SK-N-MC (cell line): ENCODE results near the gene FYB2.

Experiments used
- DNase-seq: peaks from one replicate; pipeline ENCODE4 v3.0.0-alpha.2; 2011; ENCODE audit warnings: low read depth, low spot score
- H3K27ac ChIP-seq: fragments of 200-600 bp; sonication (generic); 2 replicates; pipeline ENCODE4 v1.5.1; 2016; ENCODE audit warnings: mixed run types
- H3K36me3 ChIP-seq: fragments of 200-600 bp; sonication (generic); 2 replicates; pipeline ENCODE4 v1.6.1; 2017; ENCODE audit warnings: antibody characterized with exemption, low read length, mixed read lengths; ENCODE audit not compliant: insufficient read depth
- H3K4me3 ChIP-seq: fragments of 200-600 bp; sonication (generic); 2 replicates; pipeline ENCODE4 v1.5.1; 2016
- H3K9ac ChIP-seq: fragments of 200-600 bp; sonication (generic); 2 replicates; pipeline ENCODE4 v1.8.0; 2017; ENCODE audit warnings: mixed run types, mixed read lengths; ENCODE audit not compliant: insufficient read length
- H3K9me3 ChIP-seq: fragments of 200-600 bp; sonication (generic); 2 replicates; pipeline ENCODE4 v1.6.1; 2017; ENCODE audit warnings: low read depth, mild to moderate bottlenecking, antibody characterized with exemption, low read length, moderate library complexity, mixed read lengths
- EZH2 ChIP-seq: fragments of 200-600 bp; sonication (generic); IDR thresholded peaks from one replicate; pipeline ENCODE4 v1.6.1; 2017; ENCODE audit warnings: antibody characterized with exemption
- FOXP2 ChIP-seq: optimal IDR thresholded peaks from 2 replicates; pipeline ENCODE3; 2011; ENCODE audit warnings: mild to moderate bottlenecking, moderate library complexity; ENCODE audit not compliant: insufficient read depth; ENCODE audit errors: extremely low read length, control extremely low read depth
- POLR2AphosphoS5 ChIP-seq: IDR thresholded peaks from 2 replicates; pipeline ENCODE4 v1.6.1; 2012; ENCODE audit warnings: mild to moderate bottlenecking, low read depth, low read length, borderline replicate concordance

The FYB2 gene

GRCh38 chr1:56827711-56828110, 8.5 kb upstream of the FYB2 start:
- H3K9ac ChIP-seq = no peak overlapping the region
- no peak for DNase-seq
- TF ChIP-seq FOXP2 (no peak), POLR2AphosphoS5 (no peak), EZH2 (no peak)
- no peaks in the 10 kb centered on the region for H3K9me3 ChIP-seq
- H3K4me3 ChIP-seq = no peak overlapping the region
- H3K36me3 ChIP-seq = no peaks in the 10 kb centered on the region
- H3K27ac ChIP-seq = no peak overlapping the region

DNA sequence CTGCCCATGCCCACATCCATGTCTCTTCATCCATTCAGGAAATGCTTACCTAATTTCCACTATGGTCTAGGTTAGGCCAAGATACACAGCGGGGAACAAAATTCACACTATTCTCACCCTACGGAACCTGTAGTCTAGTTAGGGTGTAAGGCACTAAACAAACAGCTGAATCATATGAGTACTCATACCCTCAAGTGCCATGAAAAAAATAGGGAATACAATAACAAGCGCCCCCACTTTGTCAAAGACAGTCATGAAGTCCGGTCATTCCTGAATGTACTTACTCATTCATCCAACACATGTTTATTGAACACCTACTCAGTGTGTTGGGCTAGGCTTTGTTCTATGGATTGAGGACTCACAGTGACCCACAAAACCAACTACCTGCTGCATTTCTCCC, 6.2 kb upstream of the FYB2 start:
- H3K27ac ChIP-seq = no peak overlapping the region
- no peak overlapping the region for H3K4me3 ChIP-seq
- no peaks in the 10 kb centered on the region for H3K36me3 ChIP-seq
- DNase-seq = no peak
- no peaks in the 10 kb centered on the region for H3K9me3 ChIP-seq
- H3K9ac ChIP-seq = no peak overlapping the region
- TF ChIP-seq FOXP2 = no peak

- H3K27ac ChIP-seq = no peak overlapping the region
- no peak for TF ChIP-seq POLR2AphosphoS5
- no peak for TF ChIP-seq FOXP2
- TF ChIP-seq EZH2 = no peak
- no peak overlapping the region for H3K9ac ChIP-seq
- no peaks in the 10 kb centered on the region for H3K9me3 ChIP-seq
- H3K36me3 ChIP-seq = no peaks in the 10 kb centered on the region
- DNase-seq = no peak
- H3K4me3 ChIP-seq = no peak overlapping the region
These were observed 5.7 kb upstream of the FYB2 start for GRCh38 chr1:56824938-56825337.

DNA sequence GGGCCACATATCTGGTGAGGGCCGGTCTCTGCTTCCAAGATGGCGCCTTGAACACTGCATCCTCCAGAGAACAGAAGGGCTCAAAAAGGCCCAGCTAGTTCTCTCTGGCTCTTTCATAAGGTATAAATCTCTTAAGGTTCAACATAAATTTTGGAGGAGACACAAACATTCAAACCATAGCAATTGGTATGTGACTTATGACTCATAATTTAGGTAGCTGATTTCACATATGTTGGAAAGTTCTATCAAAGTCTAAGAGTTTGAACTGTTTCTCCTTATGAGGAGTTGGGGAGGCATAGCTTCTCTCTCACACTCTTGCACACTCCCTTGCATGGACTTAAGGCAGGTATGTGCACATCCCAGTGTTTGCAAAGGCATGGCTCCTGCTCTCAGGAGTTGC, 5.1 kb upstream of the FYB2 start:
- TF ChIP-seq EZH2 = no peak
- TF ChIP-seq POLR2AphosphoS5 = no peak
- no peak for TF ChIP-seq FOXP2
- H3K9me3 ChIP-seq = no peaks in the 10 kb centered on the region
- no peak for DNase-seq
- no peak overlapping the region for H3K27ac ChIP-seq
- no peak overlapping the region for H3K9ac ChIP-seq
- no peaks in the 10 kb centered on the region for H3K36me3 ChIP-seq
- H3K4me3 ChIP-seq = no peak overlapping the region

- Histone ChIP-seq H3K27ac (no peak overlapping the region), H3K4me3 (no peak overlapping the region)
- DNase-seq = no peak
These were observed 2.2 kb upstream of the FYB2 start for GRCh38 chr1:56821462-56821797.

DNA sequence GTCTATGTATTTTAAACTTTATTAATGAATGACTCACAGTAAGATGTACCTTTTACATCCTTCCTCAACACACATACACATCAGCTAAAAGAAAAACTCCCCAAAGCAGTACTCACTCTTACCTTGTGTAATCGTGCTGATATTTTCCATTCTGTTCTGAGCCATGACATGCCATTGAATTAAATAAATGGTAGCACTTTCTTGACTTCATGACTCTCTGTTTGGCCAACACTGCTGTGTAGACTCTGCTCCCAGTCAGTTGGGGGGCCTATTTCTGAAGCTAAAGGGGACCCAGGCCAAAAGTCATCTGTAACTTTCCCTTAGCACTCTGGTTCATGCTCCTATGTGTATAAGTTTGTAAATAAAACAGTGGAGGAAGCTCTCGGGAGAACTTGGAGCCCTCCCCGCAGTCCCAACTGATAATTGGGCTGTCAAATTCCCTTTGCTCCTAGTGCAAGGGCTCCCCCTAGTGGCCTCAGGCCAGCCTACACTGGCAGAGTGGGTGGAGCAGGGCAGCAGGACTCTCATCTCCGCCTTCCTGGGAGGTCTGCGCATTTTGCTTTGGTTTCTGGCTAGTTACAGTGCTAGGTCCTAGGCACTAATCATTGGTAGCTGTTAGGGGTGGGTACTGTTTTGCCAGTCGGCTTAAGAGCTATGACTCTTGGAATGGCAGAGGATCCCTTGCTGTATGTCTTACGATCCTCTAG, 1.7 kb upstream of the FYB2 start:
- H3K4me3 ChIP-seq = no peak overlapping the region

More at GRCh38 chr1:56821462-56821797, 2.2 kb upstream of the FYB2 start:
- no peaks in the 10 kb centered on the region for H3K36me3 ChIP-seq
- no peaks in the 10 kb centered on the region for H3K9me3 ChIP-seq
- TF ChIP-seq FOXP2 (no peak), POLR2AphosphoS5 (no peak), EZH2 (no peak)
- H3K9ac ChIP-seq = no peak overlapping the region

GRCh38 chr1:56817716-56818463, 1.3 kb downstream of the FYB2 start:
- no peaks in the 10 kb centered on the region for H3K9me3 ChIP-seq
- H3K36me3 ChIP-seq = no peaks in the 10 kb centered on the region
- no peak for DNase-seq
- H3K4me3 ChIP-seq = no peak overlapping the region
- TF ChIP-seq EZH2 (no peak), POLR2AphosphoS5 (no peak), FOXP2 (no peak)
- H3K27ac ChIP-seq = no peak overlapping the region
- H3K9ac ChIP-seq = no peak overlapping the region

More for the DNA sequence above, 1.7 kb upstream of the FYB2 start:
- Histone ChIP-seq H3K9ac (no peak overlapping the region), H3K27ac (no peak overlapping the region), H3K9me3 (no peaks in the 10 kb centered on the region), H3K36me3 (no peaks in the 10 kb centered on the region)
- DNase-seq = peak; percentile 22
- no peak for TF ChIP-seq POLR2AphosphoS5
- TF ChIP-seq FOXP2 = no peak
- TF ChIP-seq EZH2 = no peak

GRCh38 chr1:56816909-56817308, 2.3 kb downstream of the FYB2 start:
- TF ChIP-seq FOXP2 (no peak), EZH2 (no peak), POLR2AphosphoS5 (no peak)
- no peak overlapping the region for H3K4me3 ChIP-seq
- no peak for DNase-seq
- H3K9me3 ChIP-seq = no peaks in the 10 kb centered on the region
- H3K27ac ChIP-seq = no peak overlapping the region
- no peak overlapping the region for H3K9ac ChIP-seq
- no peaks in the 10 kb centered on the region for H3K36me3 ChIP-seq

DNA sequence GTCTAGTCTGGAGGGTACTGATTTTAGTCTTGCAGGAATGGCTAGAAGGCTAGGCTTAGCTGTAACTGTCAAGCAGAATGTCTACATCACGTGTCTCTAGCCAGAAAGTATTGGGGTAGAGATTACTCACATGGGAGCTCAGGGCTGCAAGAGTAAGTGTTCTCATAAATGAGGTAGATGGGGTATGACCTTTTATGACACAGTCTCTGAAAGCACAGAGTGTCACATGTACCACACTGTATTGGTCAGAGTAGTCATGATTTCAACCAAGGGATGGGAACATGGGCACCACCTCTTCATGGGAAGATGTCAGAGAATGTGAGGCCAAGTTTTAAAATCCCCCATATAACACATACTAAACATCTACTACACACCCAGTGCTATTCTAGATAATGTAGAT, 2.9 kb downstream of the FYB2 start:
- TF ChIP-seq EZH2 (no peak), FOXP2 (no peak), POLR2AphosphoS5 (no peak)
- Histone ChIP-seq H3K9me3 (no peaks in the 10 kb centered on the region), H3K4me3 (no peak overlapping the region), H3K36me3 (no peaks in the 10 kb centered on the region), H3K9ac (no peak overlapping the region), H3K27ac (no peak overlapping the region)
- DNase-seq = no peak
